ENCODE measurements around the gene COMT. TPM values are rescaled to one million over a fixed set of nuclear protein-coding genes. Genes with fewer than 3 reads are reported as not detected.

The COMT gene
- total RNA-seq, 1 experiment from 2014 or later = 108 TPM

- peak overlapping the region; percentile 68 for H3K27ac ChIP-seq (ENCODE audit: low read length)
- H3K27me3 ChIP-seq (ENCODE audit: control insufficient read depth, insufficient read depth, low read length) = no peaks in the 10 kb centered on the region
- ChIA-PET POLR2A (no interaction called here), CTCF (interaction anchor here (0.6 to 1.3 kb wide), 6 partner anchors 9 to 377 kb away, joined by 3 to 19 read pairs (median 5); no protein-coding TSS in a partner anchor)
- no peaks in the 10 kb centered on the region for H3K9me3 ChIP-seq (ENCODE audit: control insufficient read depth, insufficient read depth, low read depth, low read length)
- no peaks in the 10 kb centered on the region; the same call in 1 of the 2 replicates for H3K36me3 ChIP-seq (ENCODE audit: control insufficient read depth, insufficient read depth, low read length)
- no TSS peak for BruUV-seq (replicated peaks)
- TF ChIP-seq SIN3A (IDR thresholded peaks at IDR 0.05; ENCODE audit: borderline replicate concordance, insufficient read depth, low read depth, low read length) (no peak), CTCF (IDR thresholded peaks at IDR 0.05) (peak; percentile 85)
- H3K4me1 ChIP-seq (ENCODE audit: control insufficient read depth, insufficient read depth, low read length) = peaks cover 3% of the 10 kb centered on the region; the same call in 1 of the 2 replicates
- intact Hi-C loops (cut with micrococcal nuclease; ENCODE audit: unreplicated experiment) (no loop called here), in situ Hi-C loops (cut with HindIII; ENCODE audit: low pct_unique_long_range_greater_than_20kb, low sequenced_read_pairs) (no loop called here)
- H3K4me3 ChIP-seq (ENCODE audit: low read depth in 2 of 2, low read length in 2 of 2) = no peak overlapping the region
- peak; percentile 97 for ATAC-seq
- DNase-seq (ENCODE audit: low read depth, low spot score) = peak; percentile 62
These were observed 32.0 kb upstream of the COMT start for GRCh38 chr22:19909350-19910179.

GRCh38 chr22:19910180-19910744 lies 31.3 kb upstream of the COMT start:
- Histone ChIP-seq H3K4me3 (ENCODE audit: low read depth in 2 of 2, low read length in 2 of 2) (no peak overlapping the region), H3K36me3 (ENCODE audit: control insufficient read depth, insufficient read depth, low read length) (no peaks in the 10 kb centered on the region; the same call in 1 of the 2 replicates), H3K27ac (ENCODE audit: low read length) (no peak overlapping the region), H3K4me1 (ENCODE audit: control insufficient read depth, insufficient read depth, low read length) (no peaks in the 10 kb centered on the region; the same call in 1 of the 2 replicates), H3K9me3 (ENCODE audit: control insufficient read depth, insufficient read depth, low read depth, low read length) (no peaks in the 10 kb centered on the region), H3K27me3 (ENCODE audit: control insufficient read depth, insufficient read depth, low read length) (no peaks in the 10 kb centered on the region)
- BruUV-seq (replicated peaks) = no TSS peak
- ChIA-PET CTCF (interaction anchor here (0.6 to 1.3 kb wide), 6 partner anchors 10 to 378 kb away, joined by 3 to 19 read pairs (median 5); no protein-coding TSS in a partner anchor), POLR2A (no interaction called here)
- ATAC-seq (peak; percentile 23), DNase-seq (ENCODE audit: low read depth, low spot score) (no peak)
- intact Hi-C loops (cut with micrococcal nuclease; ENCODE audit: unreplicated experiment) (no loop called here), in situ Hi-C loops (cut with HindIII; ENCODE audit: low pct_unique_long_range_greater_than_20kb, low sequenced_read_pairs) (no loop called here)
- TF ChIP-seq TCF7L2 (IDR thresholded peaks at IDR 0.05; ENCODE audit: low read depth, low read length) (no peak), CTCF (IDR thresholded peaks at IDR 0.05) (peak; percentile 62), REST (IDR thresholded peaks at IDR 0.05; ENCODE audit: insufficient read depth in 1 of 2, low read depth in 2 of 2, low read length in 1 of 2) (no peak), SIN3A (IDR thresholded peaks at IDR 0.05; ENCODE audit: borderline replicate concordance, insufficient read depth, low read depth, low read length) (no peak), POLR2AphosphoS5 (IDR thresholded peaks at IDR 0.05; ENCODE audit: low read depth, low read length) (no peak)

Data from Panc1 (cell line).